ENCODE results near the gene HDLBP. TPM values are rescaled to one million over a fixed set of nuclear protein-coding genes. Genes with fewer than 3 reads are reported as not detected.
A peak's percentile ranks its signal among the peaks of the same experiment; 100 is the strongest.

HDLBP gene
- polyA plus RNA-seq, 1 experiment = 707 TPM

GRCh38 chr2:241358470-241358869 is 43.0 kb upstream of the HDLBP start:
- Histone ChIP-seq H3K27ac (ENCODE audit: low read depth, low read length) (no peak overlapping the region), H3K27me3 (ENCODE audit: control insufficient read depth, insufficient read depth, low read length) (no peaks in the 10 kb centered on the region), H3K4me3 (ENCODE audit: low read depth, low read length) (no peak overlapping the region), H3K9me3 (ENCODE audit: control insufficient read depth, insufficient read depth, low read length) (no peaks in the 10 kb centered on the region; the same call in 1 of the 2 replicates)
- POLR2A ChIA-PET = interaction anchor here (0.6 kb wide), 1 partner anchor 305 kb away, joined by 8 read pairs; no protein-coding TSS in a partner anchor
- no peak for DNase-seq (ENCODE audit: low read depth, low spot score)
- no peak for TF ChIP-seq CTCF (IDR thresholded peaks at IDR 0.05; ENCODE audit: low read depth, low read length)
- CTCF ChIA-PET = interaction anchor here (1.3 kb wide), 1 partner anchor 16 kb away, joined by 3 read pairs; no protein-coding TSS in a partner anchor

DNA sequence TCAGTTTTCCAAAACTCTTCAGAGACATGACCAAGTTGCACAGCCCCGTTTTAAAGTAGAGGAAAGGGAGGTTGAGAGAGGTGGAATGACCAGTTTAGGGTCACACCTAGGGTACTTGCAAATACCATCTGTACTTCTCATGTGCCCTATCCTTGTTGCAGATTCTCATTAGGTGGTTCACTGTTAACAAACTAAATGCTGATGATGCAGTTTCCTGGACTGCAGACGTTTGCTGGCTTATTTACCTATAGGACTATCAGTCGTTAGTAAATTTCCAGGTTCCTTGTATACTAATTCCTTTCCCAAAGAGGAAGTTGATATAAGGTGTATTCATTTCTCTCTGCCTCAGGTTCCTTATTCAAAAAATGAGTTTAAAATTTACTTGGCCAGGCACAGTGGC is 42.1 kb upstream of the HDLBP start:
- ChIA-PET CTCF (interaction anchor here (0.6 kb wide), 1 partner anchor 302 kb away, joined by 3 read pairs; no protein-coding TSS in a partner anchor), POLR2A (no interaction called here)
- no peak for DNase-seq (ENCODE audit: low read depth, low spot score)
- H3K4me3 ChIP-seq (ENCODE audit: low read depth, low read length) = peak overlapping the region; percentile 33
- H3K9me3 ChIP-seq (ENCODE audit: control insufficient read depth, insufficient read depth, low read length) = no peaks in the 10 kb centered on the region; the same call in 1 of the 2 replicates
- H3K27ac ChIP-seq (ENCODE audit: low read depth, low read length) = no peak overlapping the region
- H3K27me3 ChIP-seq (ENCODE audit: control insufficient read depth, insufficient read depth, low read length) = no peaks in the 10 kb centered on the region
- no peak for TF ChIP-seq CTCF (IDR thresholded peaks at IDR 0.05; ENCODE audit: low read depth, low read length)

GRCh38 chr2:241356871-241357260 is 41.4 kb upstream of the HDLBP start:
- POLR2A ChIA-PET = interaction anchor here (0.6 to 0.9 kb wide), 3 partner anchors 15 to 37 kb away, joined by 3 to 4 read pairs (median 3); no protein-coding TSS in a partner anchor
- Histone ChIP-seq H3K27me3 (ENCODE audit: control insufficient read depth, insufficient read depth, low read length) (no peaks in the 10 kb centered on the region), H3K9me3 (ENCODE audit: control insufficient read depth, insufficient read depth, low read length) (no peaks in the 10 kb centered on the region; the same call in 1 of the 2 replicates), H3K27ac (ENCODE audit: low read depth, low read length) (no peak overlapping the region), H3K4me3 (ENCODE audit: low read depth, low read length) (peak overlapping the region; percentile 87)
- no peak for TF ChIP-seq CTCF (IDR thresholded peaks at IDR 0.05; ENCODE audit: low read depth, low read length)
- CTCF ChIA-PET = no interaction called here
- DNase-seq (ENCODE audit: low read depth, low spot score) = no peak

DNA sequence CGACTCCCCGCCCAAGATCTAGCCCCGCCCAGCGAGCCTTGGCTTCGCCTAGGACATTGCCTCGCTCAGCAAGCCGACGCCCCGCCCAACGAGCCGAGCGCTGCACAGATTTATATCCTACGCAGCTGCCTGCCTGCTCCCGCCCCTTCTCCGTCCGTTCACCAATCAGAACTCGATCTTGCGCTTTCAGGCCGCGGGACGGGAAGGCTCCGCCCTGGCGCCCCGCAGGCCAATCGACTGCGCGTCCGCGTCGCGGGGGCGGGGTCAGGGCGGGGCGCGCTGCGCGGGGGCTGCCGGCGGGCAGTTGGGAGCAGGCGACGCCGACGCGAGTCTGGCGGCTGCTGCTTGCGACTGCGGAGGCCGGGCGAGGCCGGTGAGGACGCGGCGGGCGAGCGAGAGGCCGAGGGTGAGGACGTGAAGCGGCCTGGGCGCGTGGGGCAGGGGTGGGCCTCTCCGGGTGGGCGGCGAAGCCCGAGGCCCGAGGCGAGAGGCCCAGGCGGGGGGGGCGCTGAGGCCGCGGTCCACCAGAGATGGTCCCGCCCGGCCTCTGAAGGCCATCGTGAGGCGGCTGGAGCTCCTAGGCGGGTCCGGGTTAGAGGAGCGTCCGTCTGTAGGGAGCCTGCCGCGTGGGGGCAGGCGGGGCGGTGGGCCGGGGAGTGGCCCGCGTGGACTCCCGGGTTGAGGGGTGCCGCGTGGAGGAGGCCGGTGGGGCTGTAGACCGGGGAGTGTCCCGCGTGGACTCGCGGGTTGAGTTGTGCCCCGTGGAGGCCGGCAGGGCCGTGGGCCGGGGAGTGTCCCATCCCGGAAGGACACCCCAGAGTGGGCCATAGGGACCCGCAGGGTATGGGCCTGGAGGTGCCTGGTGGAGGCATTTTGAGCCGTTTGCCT is 40.8 kb upstream of the HDLBP start, which contains the start of gene FARP2:
Gene FARP2, plus strand, starts transcription at position 303 of the 888 bp plus-strand sequence. CDS start 16,823 bp downstream, outside the sequence.
- DNase-seq (ENCODE audit: low read depth, low spot score) = peak; percentile 98
- Histone ChIP-seq H3K4me3 (ENCODE audit: low read depth, low read length) (peak within 1 kb of the TSS; percentile 87), H3K9me3 (ENCODE audit: control insufficient read depth, insufficient read depth, low read length) (no peaks in the 10 kb centered on the region; the same call in 1 of the 2 replicates), H3K27me3 (ENCODE audit: control insufficient read depth, insufficient read depth, low read length) (no peaks in the 10 kb centered on the region), H3K27ac (ENCODE audit: low read depth, low read length) (no peak within 1 kb of the TSS)
- TF ChIP-seq CTCF (IDR thresholded peaks at IDR 0.05; ENCODE audit: low read depth, low read length) = 0 out of 2 replicates have a peak, but pooled peaks have one; percentile 8
- POLR2A ChIA-PET = interaction anchor here (0.6 to 0.9 kb wide), 4 partner anchors 16 to 40 kb away, joined by 3 to 4 read pairs (median 3); no protein-coding TSS in a partner anchor
- CTCF ChIA-PET = no interaction called here

Measured in AG04450 (cell line).